Measurements from ENCODE around the gene PREB. TPM values are rescaled to one million over a fixed set of nuclear protein-coding genes. Genes with fewer than 3 reads are reported as not detected.

PREB gene
- total and polyA plus RNA-seq, 2 donors from 2014 or later: 46.1 to 66.7 TPM

- no peak for FAIRE-seq
- intact Hi-C loops (cut with DNase I): loop anchor here (10.0 kb wide), 1 partner anchor 213 kb away; the partner anchor contains the start of gene UCN
Measured at GRCh38 chr2:27091746-27092695, 42.4 kb downstream of the PREB start.

GRCh38 chr2:27089111-27089954 is 45.1 kb downstream of the PREB start:
- Histone ChIP-seq H3K27me3 (ENCODE audit: control insufficient read depth, insufficient read depth, low read length) (no peaks in the 10 kb centered on the region), H3K9ac (ENCODE audit: low read length in 3 of 3) (peak overlapping the region in 1 of 3 donors; percentile 42), H3K4me3 (ENCODE audit: low read length in 3 of 3) (peak overlapping the region in 2 of 3 donors; percentile 55 to 92), H3K4me1 (ENCODE audit: control insufficient read depth in 2 of 3, insufficient read depth in 2 of 3, low read depth in 1 of 3, low read length in 3 of 3) (peaks cover 0 to 18% (median 11%) of the 10 kb centered on the region in 3 donors), H3K9me3 (ENCODE audit: control insufficient read depth in 2 of 3, insufficient read depth in 1 of 3, low read length in 3 of 3) (no peaks in the 10 kb centered on the region), H3K27ac (ENCODE audit: low read depth in 2 of 2, low read length in 2 of 2) (peak overlapping the region; percentile 42 to 44), H3K36me3 (ENCODE audit: control insufficient read depth in 2 of 3, insufficient read depth in 3 of 3, low read length in 3 of 3) (no peaks in the 10 kb centered on the region)
- FAIRE-seq: no peak
- no peak for TF ChIP-seq CTCF (IDR thresholded peaks at IDR 0.05; ENCODE audit: borderline replicate concordance, extremely low read depth, insufficient read depth)
- peak in 1 of 5 donors; percentile 61 for DNase-seq
- intact Hi-C loops (cut with DNase I): no loop called here

More at GRCh38 chr2:27091746-27092695, 42.4 kb downstream of the PREB start:
- Histone ChIP-seq H3K4me3 (ENCODE audit: low read length in 3 of 3) (peak overlapping the region in 2 of 3 donors; percentile 40), H3K9me3 (ENCODE audit: control insufficient read depth in 2 of 3, insufficient read depth in 1 of 3, low read length in 3 of 3) (no peaks in the 10 kb centered on the region), H3K36me3 (ENCODE audit: control insufficient read depth in 2 of 3, insufficient read depth in 3 of 3, low read length in 3 of 3) (no peaks in the 10 kb centered on the region), H3K27ac (ENCODE audit: low read depth in 2 of 2, low read length in 2 of 2) (peak overlapping the region; percentile 43 to 48), H3K4me1 (ENCODE audit: control insufficient read depth in 2 of 3, insufficient read depth in 2 of 3, low read depth in 1 of 3, low read length in 3 of 3) (peaks cover 0 to 28% (median 12%) of the 10 kb centered on the region in 3 donors), H3K9ac (ENCODE audit: low read length in 3 of 3) (no peak overlapping the region), H3K27me3 (ENCODE audit: control insufficient read depth, insufficient read depth, low read length) (no peaks in the 10 kb centered on the region)
- TF ChIP-seq CTCF (IDR thresholded peaks at IDR 0.05; ENCODE audit: borderline replicate concordance, extremely low read depth, insufficient read depth): no peak
- peak in 1 of 5 donors; percentile 59 for DNase-seq

- no peaks in the 10 kb centered on the region for H3K36me3 ChIP-seq (ENCODE audit: control insufficient read depth in 2 of 3, insufficient read depth in 3 of 3, low read length in 3 of 3)
- peak overlapping the region in 2 of 3 donors; percentile 55 to 92 for H3K4me3 ChIP-seq (ENCODE audit: low read length in 3 of 3)
- peak overlapping the region in 1 of 3 donors; percentile 42 for H3K9ac ChIP-seq (ENCODE audit: low read length in 3 of 3)
- no peaks in the 10 kb centered on the region for H3K9me3 ChIP-seq (ENCODE audit: control insufficient read depth in 2 of 3, insufficient read depth in 1 of 3, low read length in 3 of 3)
- peak overlapping the region in 1 of 2 donors; percentile 42 for H3K27ac ChIP-seq (ENCODE audit: low read depth in 2 of 2, low read length in 2 of 2)
- no peak for DNase-seq
- no peak for FAIRE-seq
- peaks cover 0 to 16% (median 10%) of the 10 kb centered on the region in 3 donors for H3K4me1 ChIP-seq (ENCODE audit: control insufficient read depth in 2 of 3, insufficient read depth in 2 of 3, low read depth in 1 of 3, low read length in 3 of 3)
- TF ChIP-seq CTCF (IDR thresholded peaks at IDR 0.05; ENCODE audit: borderline replicate concordance, extremely low read depth, insufficient read depth): no peak
- intact Hi-C loops (cut with DNase I): no loop called here
- H3K27me3 ChIP-seq (ENCODE audit: control insufficient read depth, insufficient read depth, low read length): no peaks in the 10 kb centered on the region
Measured at GRCh38 chr2:27088634-27089033, 45.8 kb downstream of the PREB start.

Measured in kidney (tissue), 14 donors.